ENCODE measurements around the gene ALDH3B2.
"Not testable (repeated sequence)": the region's sequence is repeated elsewhere in the genome, so short reads cannot be mapped to it uniquely, and the experiment has no call there.

DNA sequence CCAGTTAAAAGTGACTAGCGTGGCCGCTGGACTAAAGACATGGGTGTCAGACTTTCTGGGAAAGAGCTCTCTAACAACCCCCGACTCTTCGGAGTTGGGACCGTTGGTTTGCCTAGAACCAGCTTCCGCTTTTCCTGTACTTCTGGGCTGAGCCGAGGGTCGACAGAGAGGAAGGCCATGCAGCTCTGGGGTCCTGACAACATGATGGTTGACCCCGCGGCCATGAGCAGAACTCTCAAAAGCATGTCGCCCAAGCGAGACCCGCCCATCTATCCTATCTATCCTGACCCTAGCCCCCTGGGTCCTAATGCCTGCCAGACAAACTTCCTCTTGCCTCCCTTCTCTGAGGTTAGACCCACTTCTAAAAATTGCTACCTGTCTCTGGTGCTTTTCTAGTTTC is 53.8 kb downstream of the ALDH3B2 start:
- TF ChIP-seq, protein P1, sequence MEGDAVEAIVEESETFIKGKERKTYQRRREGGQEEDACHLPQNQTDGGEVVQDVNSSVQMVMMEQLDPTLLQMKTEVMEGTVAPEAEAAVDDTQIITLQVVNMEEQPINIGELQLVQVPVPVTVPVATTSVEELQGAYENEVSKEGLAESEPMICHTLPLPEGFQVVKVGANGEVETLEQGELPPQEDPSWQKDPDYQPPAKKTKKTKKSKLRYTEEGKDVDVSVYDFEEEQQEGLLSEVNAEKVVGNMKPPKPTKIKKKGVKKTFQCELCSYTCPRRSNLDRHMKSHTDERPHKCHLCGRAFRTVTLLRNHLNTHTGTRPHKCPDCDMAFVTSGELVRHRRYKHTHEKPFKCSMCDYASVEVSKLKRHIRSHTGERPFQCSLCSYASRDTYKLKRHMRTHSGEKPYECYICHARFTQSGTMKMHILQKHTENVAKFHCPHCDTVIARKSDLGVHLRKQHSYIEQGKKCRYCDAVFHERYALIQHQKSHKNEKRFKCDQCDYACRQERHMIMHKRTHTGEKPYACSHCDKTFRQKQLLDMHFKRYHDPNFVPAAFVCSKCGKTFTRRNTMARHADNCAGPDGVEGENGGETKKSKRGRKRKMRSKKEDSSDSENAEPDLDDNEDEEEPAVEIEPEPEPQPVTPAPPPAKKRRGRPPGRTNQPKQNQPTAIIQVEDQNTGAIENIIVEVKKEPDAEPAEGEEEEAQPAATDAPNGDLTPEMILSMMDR (IDR thresholded peaks at IDR 0.05) = not testable (repeated sequence)
- not testable (repeated sequence) for TF ChIP-seq ZFX (IDR thresholded peaks at IDR 0.05; ENCODE audit: borderline replicate concordance)
